Esophagus squamous epithelium (tissue), 4 donors: ENCODE measurements around the gene GALC.

ENCODE experiments used
- CTCF ChIP-seq, 6 experiments: fragments of 450-650 bp in 4 of 6; fragments of 200-600 bp in 2 of 6; sonication (generic) in 2 of 6; IDR thresholded peaks; one replicate each; pipeline ENCODE4 v1.5.1; 2016 to 2019; ENCODE audit warnings: antibody characterized with exemption in 6 of 6, mild to moderate bottlenecking in 4 of 6, moderate library complexity in 4 of 6
- POLR2A ChIP-seq, 4 donors: fragments of 450-650 bp; IDR thresholded peaks; one replicate each; pipeline ENCODE4 v1.6.1; 2017; ENCODE audit warnings: antibody characterized with exemption in 4 of 4, mild to moderate bottlenecking in 4 of 4, moderate library complexity in 3 of 4

GRCh38 chr14:87995500-87996290, 2.7 kb upstream of the GALC start:
- TF ChIP-seq CTCF (IDR thresholded peaks at IDR 0.05) (no peak), POLR2A (IDR thresholded peaks at IDR 0.05) (no peak)
